Smooth muscle cell (in vitro differentiated cells): ENCODE results near the gene MYOZ3. TPM values are rescaled to one million over a fixed set of nuclear protein-coding genes. Genes with fewer than 3 reads are reported as not detected.
A peak's percentile ranks its signal among the peaks of the same experiment; 100 is the strongest.

Experiments
- DNase-seq: peaks from one replicate; lab custom pipeline; 2025; ENCODE audit not compliant: unreplicated experiment; lab: John Stamatoyannopoulos, UW
- H2AFZ ChIP-seq: fragments of 200-600 bp; sonication (generic); 2 replicates; pipeline ENCODE4 v1.6.0; 2016; ENCODE audit warnings: antibody characterized with exemption, low read depth, mild to moderate bottlenecking
- H3F3A ChIP-seq: fragments of 200-600 bp; sonication (generic); 2 replicates; pipeline ENCODE4 v1.6.0; 2017; ENCODE audit warnings: antibody characterized with exemption, low read depth
- H3K27ac ChIP-seq: fragments of 200-600 bp; sonication (generic); 2 replicates; pipeline ENCODE4 v1.5.1; 2016; ENCODE audit warnings: low read depth, mild to moderate bottlenecking
- H3K27me3 ChIP-seq: fragments of 200-600 bp; sonication (generic); 2 replicates; pipeline ENCODE4 v1.6.1; 2016; ENCODE audit warnings: low read depth, mild to moderate bottlenecking
- H3K36me3 ChIP-seq: fragments of 200-600 bp; sonication (generic); 2 replicates; pipeline ENCODE4 v1.5.1; 2016; ENCODE audit warnings: low read depth
- H3K4me1 ChIP-seq: fragments of 200-600 bp; sonication (generic); 2 replicates; pipeline ENCODE4 v1.5.1; 2016; ENCODE audit warnings: low read depth
- H3K4me2 ChIP-seq: fragments of 200-600 bp; sonication (generic); 2 replicates; pipeline ENCODE4 v1.6.0; 2016; ENCODE audit warnings: mild to moderate bottlenecking
- H3K4me3 ChIP-seq: fragments of 200-600 bp; sonication (generic); 2 replicates; pipeline ENCODE4 v1.5.1; 2016; ENCODE audit warnings: mild to moderate bottlenecking
- H3K79me2 ChIP-seq: fragments of 200-600 bp; sonication (generic); 2 replicates; pipeline ENCODE4 v1.6.0; 2016; ENCODE audit warnings: low read depth, mild to moderate bottlenecking
- H3K9ac ChIP-seq: fragments of 200-600 bp; sonication (generic); 2 replicates; pipeline ENCODE4 v1.6.0; 2016; ENCODE audit warnings: low read depth
- H3K9me3 ChIP-seq: fragments of 200-600 bp; sonication (generic); replicated peaks from 2 replicates; pipeline ENCODE4 v1.5.1; 2016; ENCODE audit warnings: low read depth
- H4K20me1 ChIP-seq: fragments of 200-600 bp; sonication (generic); 2 replicates; pipeline ENCODE4 v1.6.0; 2016; ENCODE audit warnings: low read depth
- WGBS: methylation state at CpG from one replicate; pipeline ENCODE4 v1.1.7; 2016; ENCODE audit warnings: low lambda C conversion rate; 5-methylcytosine and 5-hydroxymethylcytosine counted together
- polyA plus RNA-seq: library from polyadenylated mRNA; unstranded; fragments of >200 nt; fragmentation: Nextera tagmentation; extraction: Ambion mirVana; gene quantifications from 2 replicates; pipeline ENCODE4 v1.2.1, GENCODE V29; 2016
- total RNA-seq: library from RNA; depleted of rRNA; stranded (reverse); fragments of >200 nt; gene quantifications from 2 replicates; pipeline ENCODE4 v1.2.3, GENCODE V29; 2014
- TF ChIP-seq, protein P1 (sequence below): fragments of 200-600 bp; sonication (generic); IDR thresholded peaks from 2 replicates; pipeline ENCODE4 v1.5.1; 2017; ENCODE audit warnings: borderline replicate concordance, mild to moderate bottlenecking, antibody characterized with exemption; ENCODE audit not compliant: insufficient read depth, poor library complexity, severe bottlenecking

Gene MYOZ3
- total and polyA plus RNA-seq, 2 experiments from 2014 or later = 6.4 to 7.9 TPM

DNA sequence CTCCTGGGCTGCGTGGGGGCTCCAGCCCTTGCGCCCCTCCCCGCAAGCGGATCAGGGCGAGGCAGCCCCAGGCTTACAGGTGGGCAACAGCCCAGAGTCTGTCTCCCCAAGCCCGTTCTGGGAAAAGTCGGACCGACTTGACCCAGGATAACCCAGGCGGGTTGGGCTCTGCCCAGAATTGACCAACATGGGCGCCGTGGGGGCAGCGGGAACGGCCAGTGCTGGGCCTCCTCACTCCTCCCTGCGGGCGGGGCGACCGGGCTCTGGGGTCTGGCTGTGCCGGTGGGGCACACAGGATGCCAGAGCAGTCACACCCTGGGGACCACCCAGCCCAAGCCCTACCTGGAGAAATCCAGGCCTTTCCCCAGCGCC is 35.9 kb upstream of the MYOZ3 start:
- no peak for DNase-seq
- TF ChIP-seq, protein P1, sequence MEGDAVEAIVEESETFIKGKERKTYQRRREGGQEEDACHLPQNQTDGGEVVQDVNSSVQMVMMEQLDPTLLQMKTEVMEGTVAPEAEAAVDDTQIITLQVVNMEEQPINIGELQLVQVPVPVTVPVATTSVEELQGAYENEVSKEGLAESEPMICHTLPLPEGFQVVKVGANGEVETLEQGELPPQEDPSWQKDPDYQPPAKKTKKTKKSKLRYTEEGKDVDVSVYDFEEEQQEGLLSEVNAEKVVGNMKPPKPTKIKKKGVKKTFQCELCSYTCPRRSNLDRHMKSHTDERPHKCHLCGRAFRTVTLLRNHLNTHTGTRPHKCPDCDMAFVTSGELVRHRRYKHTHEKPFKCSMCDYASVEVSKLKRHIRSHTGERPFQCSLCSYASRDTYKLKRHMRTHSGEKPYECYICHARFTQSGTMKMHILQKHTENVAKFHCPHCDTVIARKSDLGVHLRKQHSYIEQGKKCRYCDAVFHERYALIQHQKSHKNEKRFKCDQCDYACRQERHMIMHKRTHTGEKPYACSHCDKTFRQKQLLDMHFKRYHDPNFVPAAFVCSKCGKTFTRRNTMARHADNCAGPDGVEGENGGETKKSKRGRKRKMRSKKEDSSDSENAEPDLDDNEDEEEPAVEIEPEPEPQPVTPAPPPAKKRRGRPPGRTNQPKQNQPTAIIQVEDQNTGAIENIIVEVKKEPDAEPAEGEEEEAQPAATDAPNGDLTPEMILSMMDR = no peak
- no peaks in the 10 kb centered on the region for H3K27me3 ChIP-seq
- peak overlapping the region; percentile 20 for H3K27ac ChIP-seq
- H3K79me2 ChIP-seq = peaks cover 56% of the 10 kb centered on the region
- H3K9me3 ChIP-seq = no peaks in the 10 kb centered on the region
- H3F3A ChIP-seq = peaks cover 20% of the 10 kb centered on the region
- peak overlapping the region; percentile 92 for H3K4me2 ChIP-seq
- H4K20me1 ChIP-seq = peaks cover 33% of the 10 kb centered on the region
- H3K9ac ChIP-seq = peak overlapping the region; percentile 52
- peaks cover 28% of the 10 kb centered on the region for H3K4me1 ChIP-seq
- peak overlapping the region; percentile 69 for H3K4me3 ChIP-seq
- WGBS = 35% methylated on average over 19 of the region's 19 CpGs
- H2AFZ ChIP-seq = no peak overlapping the region
- no peaks in the 10 kb centered on the region for H3K36me3 ChIP-seq

DNA sequence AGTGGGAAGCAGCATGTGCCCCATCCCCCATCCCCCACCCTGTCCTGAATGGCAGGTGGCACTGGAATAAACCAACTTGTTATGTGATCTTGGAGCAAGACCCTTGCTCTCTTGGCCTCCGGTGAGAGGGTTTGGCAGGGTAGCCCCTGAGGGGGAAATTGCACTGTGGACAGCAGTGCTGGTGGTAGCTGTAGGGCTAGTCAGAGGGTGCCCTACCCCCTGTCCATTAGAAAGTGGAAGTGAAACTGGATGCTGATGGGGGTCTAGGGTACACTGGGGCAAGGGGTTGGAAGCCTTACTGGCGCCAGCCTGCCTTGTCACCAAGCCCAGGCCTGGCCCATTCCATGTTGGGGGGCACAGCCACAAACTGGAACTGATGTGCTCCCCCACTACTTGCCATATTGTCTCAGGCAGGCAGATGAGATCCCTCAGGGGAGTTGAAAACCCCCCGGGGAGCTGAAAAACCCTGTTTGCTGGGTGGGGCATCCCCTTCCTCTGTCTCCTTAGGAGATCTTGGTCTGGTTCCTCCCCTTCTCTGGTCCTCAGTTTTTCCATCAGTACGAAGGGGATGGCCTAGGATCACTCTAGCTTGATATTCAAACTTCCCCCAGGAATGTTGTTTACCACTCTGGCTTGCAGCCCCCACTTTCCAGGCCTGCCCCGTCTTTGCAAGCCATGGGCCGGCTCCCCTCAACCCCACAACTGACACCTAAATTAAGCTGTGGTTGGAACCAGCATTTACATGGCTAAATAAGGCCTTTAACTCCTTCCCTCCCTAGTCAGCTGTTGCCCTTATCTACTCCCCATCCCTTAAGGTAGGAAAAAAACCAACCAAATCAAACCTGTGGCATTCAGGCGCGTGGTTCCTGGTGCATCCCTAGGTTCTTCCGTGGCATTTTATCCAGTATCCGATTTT is 35.0 kb upstream of the MYOZ3 start:
- Histone ChIP-seq H3F3A (peaks cover 16% of the 10 kb centered on the region), H3K36me3 (no peaks in the 10 kb centered on the region), H4K20me1 (peaks cover 42% of the 10 kb centered on the region), H3K27me3 (no peaks in the 10 kb centered on the region), H3K9ac (no peak overlapping the region), H3K9me3 (no peaks in the 10 kb centered on the region), H3K4me3 (peak overlapping the region; percentile 69), H3K4me2 (peak overlapping the region; percentile 92), H3K27ac (peak overlapping the region; percentile 20), H3K79me2 (peaks cover 65% of the 10 kb centered on the region), H3K4me1 (peaks cover 28% of the 10 kb centered on the region), H2AFZ (no peak overlapping the region)
- DNase-seq = no peak
- 65% methylated on average over 10 of the region's 10 CpGs for WGBS
- TF ChIP-seq, protein P1 = no peak

DNA sequence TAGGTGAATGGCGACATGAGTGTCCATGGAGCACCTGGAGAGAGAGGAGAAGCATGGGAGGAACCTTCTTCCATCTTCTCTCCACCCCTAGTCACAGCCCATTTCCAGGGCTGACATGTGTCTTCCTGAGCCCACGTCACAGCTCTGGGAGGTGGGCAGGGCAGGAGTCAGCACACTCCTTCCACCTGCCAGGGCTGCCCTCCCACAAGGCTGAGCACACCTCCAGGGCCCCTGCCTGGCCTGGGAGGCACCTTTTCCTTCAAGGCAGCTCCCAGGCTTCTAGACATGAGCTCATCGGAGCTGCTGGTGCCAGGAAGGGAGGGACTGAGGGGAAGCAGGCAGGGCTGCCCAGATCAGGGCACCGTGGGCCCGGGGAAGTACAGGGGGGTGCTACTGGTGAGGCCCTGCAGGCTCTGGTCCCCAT is 34.2 kb upstream of the MYOZ3 start:
- H3K9ac ChIP-seq = no peak overlapping the region
- H3K9me3 ChIP-seq = no peaks in the 10 kb centered on the region
- 80% methylated on average over 5 of the region's 5 CpGs for WGBS
- H3K36me3 ChIP-seq = no peaks in the 10 kb centered on the region
- H3K4me1 ChIP-seq = peaks cover 23% of the 10 kb centered on the region
- peak overlapping the region; percentile 92 for H3K4me2 ChIP-seq
- peaks cover 71% of the 10 kb centered on the region for H3K79me2 ChIP-seq
- no peak overlapping the region for H3K4me3 ChIP-seq
- H4K20me1 ChIP-seq = peaks cover 50% of the 10 kb centered on the region
- peaks cover 16% of the 10 kb centered on the region for H3F3A ChIP-seq
- TF ChIP-seq, protein P1 = no peak
- no peak overlapping the region for H2AFZ ChIP-seq
- DNase-seq = no peak
- H3K27ac ChIP-seq = peak overlapping the region; percentile 53
- no peaks in the 10 kb centered on the region for H3K27me3 ChIP-seq
